GM12892 (cell line): ENCODE results near the gene CSF1R.

Experiments
- POLR2A ChIP-seq: IDR thresholded peaks from 2 replicates; pipeline ENCODE4 v1.6.1; 2011; ENCODE audit warnings: low read depth, low read length, control low read depth
- POLR2AphosphoS5 ChIP-seq: IDR thresholded peaks from 2 replicates; pipeline ENCODE4 v1.6.1; 2011; ENCODE audit warnings: low read depth, low read length, control low read depth

DNA sequence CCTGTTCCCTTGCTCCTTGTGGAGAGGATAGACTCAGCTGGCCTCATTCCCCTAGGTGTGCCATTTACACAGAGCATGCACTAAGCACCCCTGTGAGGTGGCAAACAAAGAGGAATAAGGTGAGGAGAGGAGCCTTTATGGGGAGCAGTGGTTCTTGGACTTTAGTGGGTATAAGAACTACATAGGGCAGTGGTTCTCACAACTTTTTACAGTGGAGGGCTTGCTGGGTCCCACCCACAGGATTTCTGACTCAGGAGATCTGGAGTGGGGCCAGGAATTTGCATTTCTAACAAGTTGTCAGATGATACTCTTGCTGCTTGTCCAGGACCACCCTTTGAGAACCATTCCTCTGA lies 42.0 kb downstream of the CSF1R start:
- TF ChIP-seq POLR2AphosphoS5 (no peak), POLR2A (no peak)
